ENCODE results near the gene LIPE.

LIPE gene

DNA sequence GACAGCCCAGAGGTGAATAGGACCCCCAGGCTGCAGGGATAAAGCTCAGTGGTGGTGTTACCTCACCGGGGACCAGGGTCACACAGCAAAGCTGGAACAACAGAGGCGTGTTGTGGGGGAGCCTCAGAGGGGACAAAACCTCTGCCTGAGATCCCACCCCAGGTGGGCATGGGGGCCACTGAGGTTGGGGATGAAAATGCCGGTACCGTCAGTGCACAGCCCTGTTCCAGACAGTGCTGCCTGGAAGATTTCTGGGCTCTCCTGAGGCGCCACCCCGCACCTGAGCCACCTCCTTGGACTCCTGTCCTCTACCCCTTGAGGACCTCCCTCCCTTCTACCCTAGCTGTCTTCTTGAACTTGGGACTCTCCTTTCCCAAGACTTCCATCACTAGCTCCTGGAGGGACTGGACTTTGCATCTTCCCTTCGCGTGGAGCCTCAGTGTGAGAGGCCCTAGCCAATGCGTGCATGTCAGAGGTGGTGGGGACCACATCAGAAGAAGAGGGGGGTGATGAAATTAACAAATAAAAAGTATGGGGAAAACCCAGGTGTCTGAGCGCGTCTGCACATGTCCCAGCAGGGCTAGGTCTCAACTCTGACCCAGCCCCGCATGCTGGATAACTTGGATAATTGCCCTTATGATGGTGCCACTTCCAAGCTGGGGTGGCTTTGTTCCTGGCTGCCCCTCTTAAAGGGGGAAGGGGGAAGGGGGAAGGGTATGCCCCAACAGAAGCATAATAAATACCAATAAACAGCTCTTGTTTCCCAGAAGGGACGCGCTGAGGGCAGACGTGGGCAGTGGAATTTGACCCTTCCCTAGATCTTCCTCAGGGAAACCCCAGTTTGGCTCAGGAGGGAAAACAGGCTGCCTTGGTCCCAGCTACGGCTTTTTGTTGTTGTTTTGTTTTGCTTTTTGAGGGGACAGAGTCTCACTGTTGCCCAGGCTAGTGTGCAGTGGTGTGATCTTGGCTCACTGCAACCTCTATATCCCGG, 48.7 kb downstream of the LIPE start:
- no peak for DNase-seq (ENCODE audit: low spot score)

DNA sequence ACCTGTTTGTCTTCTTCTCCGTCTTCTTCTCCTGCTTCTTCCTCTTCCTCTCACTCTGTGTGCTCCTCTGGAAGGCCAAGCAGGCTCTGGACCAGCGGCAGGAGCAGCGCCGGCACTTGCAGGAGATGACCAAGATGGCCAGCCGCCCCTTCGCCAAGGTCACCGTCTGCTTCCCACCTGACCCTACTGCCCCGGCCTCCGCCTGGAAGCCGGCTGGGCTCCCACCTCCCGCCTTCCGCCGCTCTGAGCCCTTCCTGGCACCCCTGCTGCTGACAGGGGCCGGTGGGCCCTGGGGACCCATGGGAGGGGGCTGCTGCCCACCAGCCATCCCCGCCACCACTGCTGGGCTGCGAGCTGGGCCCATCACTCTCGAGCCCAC, 51.0 kb downstream of the LIPE start:
- DNase-seq (ENCODE audit: low spot score), result no peak

DNA sequence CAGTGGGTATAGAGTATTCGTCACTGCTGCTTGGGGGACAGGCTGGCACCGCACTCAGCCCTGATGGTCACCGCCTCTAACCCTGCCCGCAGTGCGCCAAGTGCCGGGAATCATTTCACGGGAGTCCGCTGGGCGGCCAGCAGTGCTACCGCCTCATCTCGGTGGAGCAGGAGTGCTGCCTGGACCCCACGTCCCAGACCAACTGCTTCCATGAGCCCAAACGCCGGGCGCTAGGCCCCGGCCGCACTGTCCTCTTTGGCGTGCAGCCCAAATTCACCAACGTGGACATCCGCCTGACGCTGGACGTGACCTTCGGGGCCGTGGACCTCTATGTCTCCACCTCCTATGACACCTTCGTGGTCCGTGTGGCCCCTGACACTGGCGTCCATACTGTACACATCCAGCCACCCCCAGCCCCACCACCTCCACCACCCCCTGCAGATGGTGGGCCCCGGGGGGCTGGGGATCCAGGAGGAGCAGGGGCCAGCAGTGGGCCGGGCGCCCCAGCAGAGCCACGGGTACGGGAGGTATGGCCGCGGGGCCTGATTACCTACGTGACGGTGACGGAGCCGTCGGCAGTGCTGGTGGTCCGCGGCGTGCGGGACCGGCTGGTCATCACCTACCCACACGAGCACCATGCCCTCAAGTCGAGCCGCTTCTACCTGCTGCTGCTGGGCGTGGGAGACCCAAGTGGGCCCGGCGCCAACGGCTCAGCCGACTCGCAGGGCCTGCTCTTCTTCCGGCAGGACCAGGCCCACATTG, 51.6 kb downstream of the LIPE start:
- no peak for DNase-seq (ENCODE audit: low spot score)

DNA sequence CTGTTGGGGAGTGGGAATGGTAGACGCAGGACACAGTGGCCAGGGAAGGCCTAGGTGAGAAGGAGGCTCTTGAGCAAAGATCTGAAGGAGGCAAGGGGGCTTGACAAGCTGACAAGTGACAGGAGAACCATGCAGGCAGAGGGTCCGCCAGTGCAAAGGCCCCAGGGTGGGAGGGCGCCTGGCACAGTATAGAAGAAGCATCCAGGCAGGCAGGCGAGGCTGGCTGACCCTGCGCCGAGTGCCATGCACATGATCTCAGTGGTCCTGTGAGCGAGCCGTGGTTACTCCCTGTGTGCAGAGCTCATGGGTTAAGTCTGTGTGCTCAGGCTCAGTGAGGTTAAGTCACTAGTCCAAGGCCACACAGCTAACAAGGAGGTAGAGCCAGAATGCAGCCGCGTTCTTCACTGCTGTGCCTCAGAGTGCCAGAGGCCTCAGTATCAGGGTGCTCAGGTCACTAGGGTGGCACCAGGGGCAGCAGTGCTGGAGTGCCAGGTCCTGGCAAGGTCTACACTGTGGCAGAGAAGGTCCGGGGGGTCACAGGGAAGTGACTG, 52.3 kb downstream of the LIPE start:
- DNase-seq (ENCODE audit: low spot score), result no peak

DNA sequence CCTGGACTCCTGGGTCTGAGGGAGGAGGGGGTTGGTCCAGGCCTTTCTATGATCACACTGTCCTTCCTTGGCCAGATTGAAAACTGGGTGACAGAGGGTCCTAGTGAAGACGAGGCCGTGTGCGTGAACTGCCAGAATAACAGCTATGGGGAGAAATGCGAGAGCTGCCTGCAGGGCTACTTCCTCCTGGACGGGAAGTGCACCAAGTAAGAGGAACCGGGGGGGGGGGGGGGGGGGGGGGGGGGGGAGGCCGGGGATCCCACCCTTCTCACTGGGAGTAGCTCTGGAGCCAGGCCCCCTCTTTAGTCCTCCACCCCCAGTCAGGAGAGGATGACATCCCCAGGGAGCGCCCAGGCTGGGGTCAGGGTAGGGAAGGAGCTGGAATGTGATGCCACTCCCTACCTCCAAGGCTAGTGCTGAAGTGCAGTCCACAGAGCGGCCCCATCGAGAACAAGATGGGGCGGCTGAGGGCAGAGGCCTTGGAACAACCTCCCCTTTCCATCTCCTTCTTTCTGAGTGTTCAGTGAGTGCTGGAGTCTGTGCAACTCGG, 56.5 kb downstream of the LIPE start:
- no peak for DNase-seq (ENCODE audit: low spot score)

DNA sequence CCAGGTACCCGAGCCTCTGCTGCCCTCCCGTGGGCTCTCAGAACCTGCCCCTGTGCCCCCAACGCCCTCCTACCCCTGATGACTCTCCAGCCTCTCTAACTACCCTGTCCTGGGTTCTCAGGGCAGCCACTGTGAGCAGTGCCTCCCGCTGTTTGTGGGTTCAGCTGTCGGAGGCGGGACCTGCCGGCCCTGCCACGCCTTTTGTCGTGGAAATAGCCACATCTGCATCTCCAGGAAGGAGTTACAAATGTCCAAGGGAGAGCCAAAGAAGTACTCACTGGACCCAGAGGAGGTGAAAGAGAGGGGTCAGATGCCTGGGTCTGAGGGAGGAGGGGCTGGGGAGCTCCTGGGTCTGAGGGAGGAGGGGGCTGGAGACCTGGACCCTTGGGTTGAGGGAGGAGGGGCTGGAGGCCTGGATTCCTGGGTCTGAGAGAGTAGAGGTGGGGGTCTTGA, 57.1 kb downstream of the LIPE start:
- no peak for DNase-seq (ENCODE audit: low spot score)

DNA sequence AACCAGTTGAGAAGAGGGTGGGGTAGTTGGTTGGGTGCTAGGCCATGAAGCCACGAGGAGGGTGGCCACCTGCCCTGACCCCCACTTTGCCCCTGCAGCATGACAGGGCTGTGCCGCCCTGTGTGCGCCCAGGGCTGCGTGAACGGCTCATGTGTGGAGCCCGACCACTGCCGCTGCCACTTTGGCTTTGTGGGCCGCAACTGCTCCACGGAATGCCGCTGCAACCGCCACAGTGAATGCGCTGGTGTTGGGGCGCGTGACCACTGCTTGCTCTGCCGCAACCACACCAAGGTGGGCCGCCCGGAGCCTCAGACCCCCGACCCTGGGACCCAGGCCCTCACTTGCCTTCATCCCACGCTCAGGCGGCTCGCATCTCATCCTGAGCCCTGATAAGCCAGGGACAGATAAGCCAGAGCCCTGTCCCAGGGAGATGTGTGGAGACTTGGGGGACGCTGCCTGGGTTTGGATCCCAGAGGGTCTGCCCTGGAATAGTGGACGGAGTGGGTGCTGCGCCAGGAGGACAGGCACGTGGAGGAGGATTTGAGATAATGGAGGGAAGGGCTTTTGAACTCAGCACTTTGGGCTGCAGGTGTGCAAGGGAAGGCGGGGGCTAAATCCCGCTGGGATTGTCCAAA, 57.6 kb downstream of the LIPE start:
- no peak for DNase-seq (ENCODE audit: low spot score)

DNA sequence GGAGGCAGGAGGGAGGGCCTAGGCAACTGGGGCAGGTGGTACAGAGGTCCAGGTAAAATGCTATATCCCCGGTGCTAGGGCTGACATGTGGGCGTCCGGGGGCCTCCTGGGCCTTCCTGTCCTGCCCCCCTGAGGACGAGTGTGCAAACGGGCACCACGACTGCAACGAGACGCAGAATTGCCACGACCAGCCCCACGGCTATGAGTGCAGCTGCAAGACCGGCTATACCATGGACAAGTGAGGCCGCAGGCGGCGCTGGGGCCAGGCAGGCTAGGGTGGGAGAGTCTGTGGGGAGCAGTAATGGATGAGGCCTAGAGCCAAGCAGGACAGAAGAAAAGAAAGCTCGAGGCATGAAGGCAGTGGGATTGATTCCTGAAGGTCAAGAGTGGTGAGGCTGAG, 58.4 kb downstream of the LIPE start:
- no peak for DNase-seq (ENCODE audit: low spot score)

DNA sequence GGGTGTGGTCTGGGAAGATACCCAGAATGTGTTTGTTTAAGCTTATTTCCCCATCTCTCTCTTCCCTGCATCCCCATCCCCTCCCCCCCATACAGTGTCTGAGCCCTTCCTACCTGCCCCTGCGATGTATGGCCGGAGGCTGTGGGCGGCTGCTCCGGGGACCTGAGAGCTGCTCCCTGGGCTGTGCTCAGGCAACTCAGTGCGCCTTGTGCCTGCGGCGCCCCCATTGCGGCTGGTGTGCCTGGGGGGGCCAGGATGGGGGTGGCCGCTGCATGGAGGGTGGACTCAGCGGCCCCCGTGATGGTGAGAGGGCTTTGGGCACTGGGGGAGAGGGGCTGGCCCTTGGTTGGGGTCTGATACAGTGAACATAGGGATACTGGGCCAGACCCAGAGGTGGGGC, 58.8 kb downstream of the LIPE start:
- DNase-seq (ENCODE audit: low spot score), result no peak

DNA sequence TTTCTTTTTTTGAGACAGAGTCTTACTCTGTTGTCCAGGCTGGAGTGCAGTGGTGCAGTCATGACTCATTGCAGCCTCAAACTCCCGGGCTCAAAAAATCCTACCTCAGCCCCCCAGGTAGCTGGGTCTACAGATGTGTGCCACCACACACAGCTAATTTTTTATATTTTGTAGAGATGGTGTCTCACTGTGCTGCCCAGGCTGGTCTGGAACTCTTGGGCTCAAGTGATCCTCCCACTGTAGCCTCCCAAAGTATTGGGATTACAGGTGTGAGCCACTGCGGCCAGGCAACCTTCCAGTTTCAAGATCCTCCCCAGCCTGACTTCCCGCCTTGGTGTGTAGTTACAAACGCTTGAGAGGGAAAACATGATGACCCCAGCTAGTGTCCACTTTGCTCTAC, 59.3 kb downstream of the LIPE start:
- DNase-seq (ENCODE audit: low spot score), result no peak

DNA sequence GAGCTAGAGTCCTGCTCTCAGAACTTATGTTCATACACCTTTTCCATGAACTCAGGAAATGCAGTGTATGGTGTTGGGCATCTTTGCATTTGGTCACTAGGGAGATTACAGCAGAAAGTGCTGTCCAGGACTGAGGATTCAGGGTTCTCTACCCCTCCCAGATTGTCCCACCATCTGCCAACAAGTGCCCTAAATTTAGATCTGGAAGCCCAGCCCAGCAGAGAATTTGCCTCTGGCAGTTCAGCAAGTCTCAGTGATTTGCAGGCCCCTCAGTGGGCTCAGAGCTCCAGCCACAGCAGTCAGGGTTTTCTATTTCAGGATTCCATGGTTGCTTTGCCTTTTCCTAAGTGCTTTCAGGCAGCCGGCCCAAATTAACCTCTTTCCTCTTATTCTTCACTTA, 60.5 kb downstream of the LIPE start:
- no peak for DNase-seq (ENCODE audit: low spot score)

DNA sequence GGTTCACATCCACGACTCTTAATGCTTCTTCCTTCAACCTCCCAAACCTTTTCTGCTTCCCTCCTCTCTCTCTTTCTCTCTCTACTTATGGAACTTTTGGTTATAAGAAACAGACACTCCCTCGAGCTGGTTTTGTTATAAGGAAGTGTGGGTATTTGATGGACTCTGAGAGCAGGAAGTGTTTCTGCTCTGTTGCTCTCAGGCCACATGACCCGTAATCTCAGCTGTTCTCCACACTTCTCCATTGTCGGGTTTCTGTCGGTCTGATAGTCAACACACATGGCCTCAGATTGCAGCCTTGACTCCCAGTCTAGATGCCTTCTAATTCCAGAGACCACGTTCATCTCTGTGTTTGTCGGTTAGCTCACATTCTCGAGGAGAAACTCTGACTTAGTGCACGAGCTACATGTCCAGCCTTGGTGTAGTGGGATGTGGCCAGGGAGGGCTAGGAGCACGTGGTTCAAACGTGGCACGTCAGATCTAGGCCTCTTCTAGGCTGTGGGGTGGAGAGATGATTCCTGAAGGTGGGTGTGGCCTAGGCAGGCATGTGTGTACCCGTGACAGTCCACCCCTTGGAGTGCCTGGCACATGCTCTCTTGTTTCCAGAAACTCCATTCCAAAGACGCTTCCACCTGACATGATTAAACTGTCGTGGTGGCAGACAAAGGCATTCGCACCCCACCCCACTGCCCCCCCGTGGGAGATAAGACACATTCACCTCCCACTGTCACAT, 63.4 kb downstream of the LIPE start:
- DNase-seq (ENCODE audit: low spot score), result no peak

DNA sequence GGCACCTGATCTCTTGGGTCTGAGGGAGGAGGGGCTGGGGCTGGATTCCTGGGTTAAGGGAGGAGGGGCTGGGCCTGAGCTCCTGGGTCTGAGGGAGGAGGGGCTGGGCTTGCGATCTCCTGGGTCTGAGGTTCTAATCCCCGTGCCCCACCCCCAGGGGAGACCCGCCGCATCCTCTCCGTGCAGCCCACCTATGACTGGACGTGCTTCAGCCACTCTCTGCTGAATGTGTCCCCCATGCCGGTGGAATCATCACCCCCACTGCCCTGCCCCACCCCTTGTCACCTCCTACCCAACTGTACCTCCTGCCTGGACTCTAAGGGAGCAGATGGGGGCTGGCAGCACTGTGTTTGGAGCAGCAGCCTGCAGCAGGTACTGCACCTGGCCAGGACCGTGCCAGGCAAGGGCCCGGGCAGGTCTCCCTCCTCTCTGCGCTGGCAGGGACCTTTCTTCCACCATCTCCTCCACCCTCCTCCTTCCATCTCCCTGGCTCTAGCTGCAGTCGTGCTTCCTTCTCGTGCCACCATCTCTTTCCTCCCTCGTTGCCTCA, 64.2 kb downstream of the LIPE start:
- DNase-seq (ENCODE audit: low spot score), result no peak

DNA sequence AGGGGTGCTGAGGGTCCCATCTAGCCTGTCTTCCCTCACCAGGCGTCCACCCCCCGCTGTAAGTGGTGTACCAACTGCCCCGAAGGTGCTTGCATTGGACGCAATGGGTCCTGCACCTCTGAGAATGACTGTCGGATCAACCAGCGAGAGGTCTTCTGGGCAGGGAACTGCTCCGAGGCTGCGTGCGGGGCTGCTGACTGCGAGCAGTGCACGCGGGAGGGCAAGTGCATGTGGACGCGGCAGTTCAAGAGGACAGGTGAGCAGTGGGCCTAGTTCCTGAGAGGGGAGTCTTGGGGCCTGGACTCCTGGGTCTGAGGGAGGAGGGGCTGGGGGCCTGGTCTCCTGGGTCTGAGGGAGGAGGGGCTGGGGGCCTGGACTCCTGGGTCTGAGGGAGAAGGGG, 64.8 kb downstream of the LIPE start:
- DNase-seq (ENCODE audit: low spot score), result no peak

DNA sequence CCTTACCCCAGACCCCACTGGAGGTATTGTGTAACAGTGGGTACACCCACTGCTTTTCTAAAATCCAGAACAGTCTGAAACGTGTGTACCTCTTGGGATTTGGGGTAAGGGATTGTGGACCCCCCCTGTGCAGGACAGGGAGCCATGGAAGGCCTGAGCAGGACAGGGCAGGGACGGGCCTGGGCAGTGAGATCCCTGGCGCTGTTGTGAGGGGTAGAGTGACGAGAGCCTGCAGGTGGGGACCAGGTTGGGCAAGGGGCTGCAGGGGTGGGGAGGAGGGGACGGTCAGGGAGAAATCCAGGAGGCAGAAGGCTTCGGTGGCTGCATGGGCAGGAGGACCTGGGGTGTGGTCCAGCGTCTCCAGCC, 65.7 kb downstream of the LIPE start:
- no peak for DNase-seq (ENCODE audit: low spot score)

DNA sequence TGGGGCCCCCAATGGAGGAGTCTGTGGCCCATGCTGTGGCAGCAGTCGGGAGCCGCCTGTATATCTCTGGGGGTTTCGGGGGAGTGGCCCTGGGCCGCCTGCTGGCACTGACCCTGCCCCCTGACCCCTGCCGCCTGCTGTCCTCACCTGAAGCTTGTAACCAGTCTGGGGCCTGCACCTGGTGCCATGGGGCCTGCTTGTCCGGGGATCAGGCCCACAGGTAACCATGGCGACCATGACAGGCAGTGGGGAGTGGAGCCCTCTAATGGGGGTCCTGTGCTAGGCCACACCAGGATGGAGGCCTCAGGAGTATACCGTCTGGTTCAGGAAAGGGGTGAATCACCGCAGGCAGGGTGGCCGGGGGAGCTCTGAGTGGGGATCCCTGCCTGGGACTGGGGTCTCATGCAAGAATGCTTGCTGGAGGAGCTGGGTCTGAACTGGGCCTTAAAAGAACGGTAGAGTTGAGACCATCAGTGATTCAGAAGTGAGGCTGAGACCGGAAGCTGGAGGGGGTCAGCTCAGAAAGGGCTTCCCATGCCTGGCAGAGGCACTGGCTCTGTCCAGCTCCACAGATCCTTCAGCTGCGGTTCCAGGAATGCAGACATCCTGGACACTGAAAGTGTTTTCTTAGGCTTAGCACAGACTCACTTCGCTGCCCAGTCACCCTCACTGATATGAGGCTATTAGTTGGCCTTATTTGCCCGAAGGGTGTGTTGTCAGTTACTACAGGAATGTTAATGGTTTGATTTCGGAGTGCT, 66.2 kb downstream of the LIPE start:
- no peak for DNase-seq (ENCODE audit: low spot score)

DNA sequence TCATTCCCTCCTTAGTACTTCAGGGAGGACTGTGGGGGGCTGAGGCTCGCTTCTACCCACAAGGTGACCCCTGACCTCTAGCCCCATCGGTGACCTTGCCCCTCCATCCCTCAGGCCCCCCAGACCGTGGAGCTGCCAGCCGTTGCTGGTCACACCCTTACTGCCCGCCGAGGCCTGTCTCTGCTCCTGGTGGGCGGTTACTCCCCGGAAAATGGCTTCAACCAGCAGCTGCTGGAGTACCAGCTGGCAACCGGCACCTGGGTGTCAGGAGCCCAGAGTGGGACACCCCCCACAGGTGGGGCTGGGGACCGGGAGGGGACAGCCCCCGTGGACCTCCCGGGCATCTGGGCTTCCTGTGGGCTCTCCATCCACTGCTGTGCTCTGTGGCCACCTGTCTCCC, 69.9 kb downstream of the LIPE start:
- no peak for DNase-seq (ENCODE audit: low spot score)

DNA sequence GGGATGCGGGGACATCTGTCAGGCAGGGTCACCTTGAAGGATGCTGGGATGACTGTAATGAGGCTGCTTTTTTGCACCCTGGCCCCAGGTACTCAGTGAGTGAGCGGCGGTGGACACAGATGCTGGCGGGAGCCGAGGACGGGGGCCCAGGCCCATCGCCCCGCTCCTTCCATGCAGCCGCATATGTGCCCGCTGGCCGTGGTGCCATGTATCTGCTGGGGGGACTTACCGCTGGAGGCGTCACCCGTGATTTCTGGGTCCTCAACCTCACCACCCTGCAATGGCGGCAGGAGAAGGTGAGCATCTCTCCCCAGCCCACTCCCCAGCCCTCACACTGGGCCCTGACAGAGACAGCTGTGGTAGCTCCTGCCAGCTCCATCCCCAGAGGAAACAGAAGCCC, 70.5 kb downstream of the LIPE start:
- no peak for DNase-seq (ENCODE audit: low spot score)

DNA sequence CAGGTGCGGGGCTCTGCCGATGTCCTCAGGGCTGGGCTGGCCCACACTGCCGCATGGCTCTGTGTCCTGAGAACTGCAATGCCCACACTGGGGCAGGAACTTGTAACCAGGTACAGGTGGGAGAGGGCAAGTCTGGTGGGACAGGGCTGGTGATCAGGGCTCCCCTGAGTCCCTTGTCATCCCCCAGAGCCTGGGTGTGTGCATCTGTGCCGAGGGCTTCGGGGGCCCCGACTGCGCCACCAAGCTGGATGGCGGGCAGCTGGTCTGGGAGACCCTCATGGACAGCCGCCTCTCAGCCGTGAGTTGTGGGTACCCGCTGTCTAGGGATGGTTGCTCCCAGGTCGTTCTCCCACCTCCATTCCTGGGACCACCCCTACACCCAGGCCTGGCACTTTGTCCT, 71.3 kb downstream of the LIPE start:
- DNase-seq (ENCODE audit: low spot score), result no peak

DNA sequence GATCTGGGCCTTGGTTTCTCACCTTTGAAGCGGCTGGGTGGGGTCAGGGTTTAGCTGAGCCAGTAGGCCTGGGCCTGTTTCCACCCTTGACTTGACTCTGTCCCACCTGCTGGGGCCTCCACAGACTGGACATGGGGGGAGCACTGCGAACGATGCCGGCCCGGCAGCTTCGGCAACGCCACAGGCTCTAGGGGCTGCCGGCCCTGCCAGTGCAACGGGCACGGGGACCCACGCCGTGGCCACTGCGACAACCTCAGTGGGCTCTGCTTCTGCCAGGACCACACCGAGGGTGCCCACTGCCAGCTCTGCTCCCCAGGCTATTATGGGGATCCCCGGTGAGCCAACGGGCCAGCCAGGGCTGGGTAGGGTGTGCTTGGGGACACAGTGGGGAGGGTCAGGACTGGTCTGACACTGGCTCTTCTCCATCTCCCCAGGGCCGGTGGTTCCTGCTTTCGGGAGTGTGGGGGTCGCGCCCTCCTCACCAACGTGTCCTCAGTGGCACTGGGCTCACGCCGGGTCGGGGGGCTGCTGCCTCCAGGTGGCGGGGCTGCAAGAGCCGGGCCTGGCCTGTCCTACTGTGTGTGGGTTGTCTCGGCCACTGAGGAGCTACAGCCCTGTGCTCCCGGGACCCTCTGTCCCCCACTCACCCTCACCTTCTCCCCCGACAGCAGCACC, 73.7 kb downstream of the LIPE start:
- no peak for DNase-seq (ENCODE audit: low spot score)
